HCT116 (cell line): ENCODE data around the gene PDE2A. TPM values are rescaled to one million over a fixed set of nuclear protein-coding genes. Genes with fewer than 3 reads are reported as not detected.

Experiments used
- ATAC-seq: fragments of 200-7000 bp; cut with Tn5 transposase; 2 replicates; pipeline ENCODE4 v1.9.1; 2020; ENCODE audit warnings: mild to moderate bottlenecking, moderate library complexity
- BruUV-seq: library from RNA; stranded (reverse); fragments of 400-500 nt; replicated peaks from 2 replicates; lab custom pipeline; 2021; lab: Mats Ljungman, UMichigan
- CTCF ChIA-PET: fragments of 300-600 bp; sonication (Branson Sonifier 250); formaldehyde crosslinking; loops from one replicate; lab custom pipeline; 2021; ENCODE audit warnings: antibody characterized with exemption; lab: Charles Lee
- POLR2A ChIA-PET: fragments of 300-600, 350-600 bp; sonication (Branson Sonifier 250); formaldehyde crosslinking; loops from one replicate; lab custom pipeline; 2021; ENCODE audit warnings: antibody characterized with exemption; lab: Charles Lee
- RAD21 ChIA-PET, 2 experiments: fragments of 300-600 bp; sonication (Branson Sonifier 250); formaldehyde crosslinking; loops; one replicate each; lab custom pipeline; 2023; ENCODE audit warnings: low total read pairs in 2 of 2; ENCODE audit not compliant: uncharacterized antibody in 2 of 2, unreplicated experiment in 2 of 2, low non-redundant PET in 1 of 2; lab: Charles Lee
- DNase-seq: peaks from one replicate; pipeline ENCODE4 v3.0.0-alpha.2; 2010; ENCODE audit warnings: low read depth, low spot score
- H2AFZ ChIP-seq: fragments of 200-600 bp; shearing (Covaris generic), sonication (generic); 2 replicates; pipeline ENCODE4 v1.6.1; 2017; ENCODE audit warnings: low read depth, mixed run types, mixed read lengths, antibody characterized with exemption, low read length; ENCODE audit not compliant: poor library complexity, severe bottlenecking
- H3K27ac ChIP-seq: 2 replicates; pipeline ENCODE4 v1.5.1; 2012; ENCODE audit warnings: low read depth, low read length
- H3K27me3 ChIP-seq: fragments of 200-600 bp; sonication (generic); 2 replicates; pipeline ENCODE4 v1.6.1; 2016; ENCODE audit warnings: mixed run types, low read length, mixed read lengths; ENCODE audit not compliant: insufficient read depth
- H3K36me3 ChIP-seq, 2 experiments: fragments of 200-500 bp in 1 of 2; fragments of 200-600 bp in 1 of 2; sonication (Bioruptor generic) in 1 of 2; sonication (generic) in 1 of 2; 2 replicates each; pipeline versions ENCODE4 v1.5.1 to v1.6.1; 2014 to 2016; ENCODE audit warnings: low read length in 2 of 2, inconsistent platforms in 1 of 2, mixed read lengths in 1 of 2, mixed run types in 1 of 2; ENCODE audit not compliant: insufficient read depth in 2 of 2, control insufficient read depth in 1 of 2
- H3K4me1 ChIP-seq, 2 experiments: fragments of 200-600 bp in 1 of 2; sonication (generic) in 1 of 2; 2 replicates each; pipeline versions ENCODE4 v1.5.1 to v1.6.1; 2012 to 2017; ENCODE audit warnings: low read length in 2 of 2, inconsistent platforms in 1 of 2, mild to moderate bottlenecking in 1 of 2, mixed read lengths in 1 of 2, mixed run types in 1 of 2, moderate library complexity in 1 of 2; ENCODE audit not compliant: insufficient read depth in 2 of 2, control insufficient read depth in 1 of 2
- H3K4me2 ChIP-seq: fragments of 200-600 bp; sonication (generic); 2 replicates; pipeline ENCODE4 v1.6.1; 2017; ENCODE audit warnings: mixed run types, low read length, mixed read lengths
- H3K4me3 ChIP-seq, 2 experiments: fragments of 200-600 bp in 1 of 2; sonication (generic) in 1 of 2; replicated peaks in 1 of 2; 2 replicates each; pipeline ENCODE4 v1.5.1; 2011 to 2016; ENCODE audit warnings: low read length in 2 of 2, control low read depth in 1 of 2, low read depth in 1 of 2, mild to moderate bottlenecking in 1 of 2, mixed read lengths in 1 of 2, mixed run types in 1 of 2
- H3K79me2 ChIP-seq: fragments of 200-600 bp; sonication (generic); 2 replicates; pipeline ENCODE4 v1.6.1; 2017; ENCODE audit warnings: mild to moderate bottlenecking, mixed run types, low read length, moderate library complexity, mixed read lengths; ENCODE audit not compliant: insufficient read depth
- H3K9ac ChIP-seq: fragments of 200-600 bp; sonication (generic); 2 replicates; pipeline ENCODE4 v1.6.1; 2016; ENCODE audit warnings: low read length, mixed read lengths
- H3K9me2 ChIP-seq: fragments of 200-600 bp; sonication (generic), shearing (Covaris generic); 2 replicates; pipeline ENCODE4 v1.6.1; 2017; ENCODE audit warnings: mixed run types, mild to moderate bottlenecking, moderate library complexity; ENCODE audit not compliant: insufficient read depth
- H3K9me3 ChIP-seq, 2 experiments: fragments of 200-500 bp in 1 of 2; fragments of 200-600 bp in 1 of 2; sonication (Bioruptor generic) in 1 of 2; sonication (generic) in 1 of 2; 2 replicates each; pipeline ENCODE4 v1.6.1; 2014 to 2017; ENCODE audit warnings: low read length in 2 of 2, mixed read lengths in 2 of 2, inconsistent platforms in 1 of 2, low read depth in 1 of 2, mild to moderate bottlenecking in 1 of 2, mixed run types in 1 of 2, moderate library complexity in 1 of 2; ENCODE audit not compliant: control insufficient read depth in 1 of 2, insufficient read depth in 1 of 2
- H4K20me1 ChIP-seq: fragments of 200-600 bp; sonication (generic), shearing (Covaris generic); 2 replicates; pipeline ENCODE4 v1.6.1; 2017; ENCODE audit warnings: mixed run types, mild to moderate bottlenecking, moderate library complexity; ENCODE audit not compliant: insufficient read depth
- ATF3 ChIP-seq: IDR thresholded peaks from 2 replicates; pipeline ENCODE4 v1.6.1; 2012
- CEBPB ChIP-seq: IDR thresholded peaks from 2 replicates; pipeline ENCODE4 v1.6.1; 2012; ENCODE audit warnings: low read depth
- CTCF ChIP-seq, 3 experiments: fragments of 200-600 bp in 1 of 3; sonication (generic) in 1 of 3; IDR thresholded peaks in 2 of 3; conservative IDR thresholded peaks in 1 of 3; 2 replicates each; pipeline ENCODE4 v1.5.1; 2012 to 2017; ENCODE audit warnings: low read depth in 2 of 3, low read length in 2 of 3, antibody characterized with exemption in 1 of 3, borderline replicate concordance in 1 of 3, control low read depth in 1 of 3, mild to moderate bottlenecking in 1 of 3, mixed read lengths in 1 of 3, mixed run types in 1 of 3, moderate library complexity in 1 of 3; ENCODE audit not compliant: insufficient read depth in 1 of 3
- EZH2 ChIP-seq: fragments of 200-600 bp; sonication (generic); IDR thresholded peaks from 2 replicates; pipeline ENCODE4 v1.6.1; 2017; ENCODE audit warnings: antibody characterized with exemption, mixed run types
- FOSL1 ChIP-seq: IDR thresholded peaks from 2 replicates; pipeline ENCODE4 v1.6.1; 2012; ENCODE audit warnings: low read depth
- JUND ChIP-seq: IDR thresholded peaks from 2 replicates; pipeline ENCODE4 v1.6.1; 2012
- POLR2AphosphoS5 ChIP-seq: IDR thresholded peaks from 2 replicates; pipeline ENCODE4 v1.6.1; 2011; ENCODE audit warnings: mild to moderate bottlenecking, low read depth, low read length, moderate library complexity
- RAD21 ChIP-seq: IDR thresholded peaks from 2 replicates; pipeline ENCODE4 v1.6.1; 2012; ENCODE audit warnings: low read depth, mild to moderate bottlenecking
- REST ChIP-seq: IDR thresholded peaks from 2 replicates; pipeline ENCODE4 v1.6.1; 2012; ENCODE audit warnings: low read depth
- SIN3A ChIP-seq: IDR thresholded peaks from 2 replicates; pipeline ENCODE4 v1.6.1; 2012; ENCODE audit warnings: low read depth
- SRF ChIP-seq: IDR thresholded peaks from 2 replicates; pipeline ENCODE4 v1.6.1; 2012; ENCODE audit warnings: low read depth
- ZBTB33 ChIP-seq: IDR thresholded peaks from 2 replicates; pipeline ENCODE4 v1.6.1; 2011; ENCODE audit warnings: mild to moderate bottlenecking, low read length, moderate library complexity; ENCODE audit not compliant: insufficient replicate concordance; ENCODE audit errors: extremely low read depth
- intact Hi-C: fragments of 100-400 bp; cut with micrococcal nuclease; formaldehyde crosslinking; loops from 2 replicates; pipeline ENCODE4 v1.10.0; 2022
- total RNA-seq: library from RNA; stranded (reverse); gene quantifications from one replicate; pipeline ENCODE4 v1.2.1, GENCODE V29; 2021; ENCODE audit not compliant: unreplicated experiment

Gene PDE2A
- total RNA-seq, 1 experiment from 2014 or later = 7.6 TPM

- no peaks in the 10 kb centered on the region for H3K27me3 ChIP-seq
- H3K79me2 ChIP-seq = no peaks in the 10 kb centered on the region
- H3K36me3 ChIP-seq = no peaks in the 10 kb centered on the region
- no peak overlapping the region for H2AFZ ChIP-seq
- no peak overlapping the region for H3K9ac ChIP-seq
- no peaks in the 10 kb centered on the region for H3K9me2 ChIP-seq
- DNase-seq = no peak
- H3K4me2 ChIP-seq = no peak overlapping the region
- H3K27ac ChIP-seq = no peak overlapping the region
- ChIA-PET RAD21 (no interaction called here), CTCF (no interaction called here)
- no peaks in the 10 kb centered on the region for H4K20me1 ChIP-seq
- intact Hi-C loops = no loop called here
- no peaks in the 10 kb centered on the region for H3K9me3 ChIP-seq
- BruUV-seq = no TSS peak
- H3K4me1 ChIP-seq = peaks cover 7 to 13% of the 10 kb centered on the region in 2 experiments
- no peak for ATAC-seq
- TF ChIP-seq JUND = no peak
- no peak for TF ChIP-seq EZH2
- TF ChIP-seq SIN3A = no peak
- TF ChIP-seq CTCF (IDR thresholded peaks at IDR 0.05 in 2 of 3, conservative IDR thresholded peaks at IDR 0.05 in 1 of 3; ENCODE audit: borderline replicate concordance in 1 of 3, insufficient read depth in 1 of 3, low read depth in 2 of 3, low read length in 2 of 3) = no peak
- no peak for TF ChIP-seq ZBTB33
- no peak for TF ChIP-seq CEBPB
- no peak for TF ChIP-seq SRF
- no peak for TF ChIP-seq FOSL1
- no peak for TF ChIP-seq POLR2AphosphoS5
- no peak for TF ChIP-seq REST
- TF ChIP-seq ATF3 = no peak
- no peak for TF ChIP-seq RAD21
- TF ChIP-seq, all 23 proteins: peak for 0
- POLR2A ChIA-PET = no interaction called here
- no peak overlapping the region for H3K4me3 ChIP-seq
Measured at GRCh38 chr11:72634472-72635095, 39.6 kb downstream of the PDE2A start.
